ENCODE measurements around the gene TMEM266.

DNA sequence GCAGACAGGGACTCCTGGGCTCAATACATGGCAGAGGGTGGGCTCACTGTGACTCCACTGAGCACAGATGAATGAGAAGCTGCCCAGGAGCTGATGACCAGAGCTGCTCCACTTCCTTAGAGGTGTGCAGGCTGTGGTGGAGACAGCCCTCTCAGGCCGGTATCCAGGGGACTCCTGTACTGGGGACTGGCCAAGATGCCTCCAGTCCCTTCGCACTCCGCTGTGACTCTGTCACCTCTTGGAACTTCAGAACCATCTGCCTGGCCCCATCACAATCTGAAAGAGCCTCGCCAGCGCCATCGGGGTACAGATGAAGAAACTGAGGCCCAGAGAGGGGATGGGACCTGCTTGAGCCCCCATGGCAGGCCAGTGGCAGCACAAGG is 140.3 kb downstream of the TMEM266 start:
- TF ChIP-seq, protein P1, sequence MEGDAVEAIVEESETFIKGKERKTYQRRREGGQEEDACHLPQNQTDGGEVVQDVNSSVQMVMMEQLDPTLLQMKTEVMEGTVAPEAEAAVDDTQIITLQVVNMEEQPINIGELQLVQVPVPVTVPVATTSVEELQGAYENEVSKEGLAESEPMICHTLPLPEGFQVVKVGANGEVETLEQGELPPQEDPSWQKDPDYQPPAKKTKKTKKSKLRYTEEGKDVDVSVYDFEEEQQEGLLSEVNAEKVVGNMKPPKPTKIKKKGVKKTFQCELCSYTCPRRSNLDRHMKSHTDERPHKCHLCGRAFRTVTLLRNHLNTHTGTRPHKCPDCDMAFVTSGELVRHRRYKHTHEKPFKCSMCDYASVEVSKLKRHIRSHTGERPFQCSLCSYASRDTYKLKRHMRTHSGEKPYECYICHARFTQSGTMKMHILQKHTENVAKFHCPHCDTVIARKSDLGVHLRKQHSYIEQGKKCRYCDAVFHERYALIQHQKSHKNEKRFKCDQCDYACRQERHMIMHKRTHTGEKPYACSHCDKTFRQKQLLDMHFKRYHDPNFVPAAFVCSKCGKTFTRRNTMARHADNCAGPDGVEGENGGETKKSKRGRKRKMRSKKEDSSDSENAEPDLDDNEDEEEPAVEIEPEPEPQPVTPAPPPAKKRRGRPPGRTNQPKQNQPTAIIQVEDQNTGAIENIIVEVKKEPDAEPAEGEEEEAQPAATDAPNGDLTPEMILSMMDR (conservative IDR thresholded peaks at IDR 0.05; ENCODE audit: low read depth, low read length), result no peak
- no peak for TF ChIP-seq EZH2phosphoT487 (IDR thresholded peaks at IDR 0.05; ENCODE audit: borderline replicate concordance, low read length)
